Stimulated activated CD8-positive, alpha-beta memory T cell treated with anti-CD3 and anti-CD28 coated beads, Interleukin-2, amount 100 ng/mL, for 1 hour (primary cell): Measurements from ENCODE around the gene ARHGAP27.

Experiments used
- DNase-seq, 2 donors: peaks; one replicate each; pipeline ENCODE4 v3.0.0-alpha.2; 2020; ENCODE audit warnings: low read depth in 2 of 2

Gene ARHGAP27

DNA sequence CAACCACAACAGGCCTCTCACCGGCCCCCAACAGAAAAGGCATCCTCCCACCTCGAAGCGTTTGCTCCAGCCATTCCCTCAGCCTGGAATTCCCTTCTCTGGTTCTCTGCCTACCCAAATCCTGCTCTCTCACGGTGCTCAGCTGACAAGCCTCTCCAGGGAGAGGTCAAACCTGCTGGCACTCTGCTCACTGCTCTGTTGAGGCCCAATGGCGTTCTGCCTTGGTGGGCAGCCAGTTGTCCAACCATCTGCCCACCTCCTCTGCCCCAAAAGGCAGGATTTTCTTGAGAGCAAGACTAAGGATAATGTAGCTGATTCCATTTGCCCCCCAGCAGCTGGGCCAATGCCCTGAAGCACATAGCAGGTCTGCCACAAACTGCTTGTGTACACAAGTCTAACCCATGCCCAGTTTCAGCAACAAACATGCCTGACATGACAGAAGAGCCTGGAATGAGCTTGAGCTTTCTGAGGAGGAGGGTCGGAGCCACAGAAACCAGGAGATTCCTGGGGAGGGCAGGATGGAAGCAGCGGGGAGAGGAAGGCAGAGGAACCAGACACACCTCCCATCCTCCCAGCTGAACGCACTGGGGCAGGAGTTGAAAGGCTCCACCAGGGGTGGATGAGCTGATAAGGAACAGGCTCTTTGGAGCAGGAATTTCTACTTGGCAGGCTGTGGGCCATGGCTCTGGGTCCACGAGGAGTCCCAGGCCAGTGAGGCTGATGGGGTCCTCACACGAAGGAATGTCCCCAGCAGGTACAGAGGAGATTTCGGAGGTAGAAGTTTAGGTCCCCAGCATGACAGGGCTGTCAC lies 23.9 kb downstream of the ARHGAP27 start:
- no peak for DNase-seq

GRCh38 chr17:45406107-45406506 lies 26.6 kb downstream of the ARHGAP27 start:
- DNase-seq = no peak

DNA sequence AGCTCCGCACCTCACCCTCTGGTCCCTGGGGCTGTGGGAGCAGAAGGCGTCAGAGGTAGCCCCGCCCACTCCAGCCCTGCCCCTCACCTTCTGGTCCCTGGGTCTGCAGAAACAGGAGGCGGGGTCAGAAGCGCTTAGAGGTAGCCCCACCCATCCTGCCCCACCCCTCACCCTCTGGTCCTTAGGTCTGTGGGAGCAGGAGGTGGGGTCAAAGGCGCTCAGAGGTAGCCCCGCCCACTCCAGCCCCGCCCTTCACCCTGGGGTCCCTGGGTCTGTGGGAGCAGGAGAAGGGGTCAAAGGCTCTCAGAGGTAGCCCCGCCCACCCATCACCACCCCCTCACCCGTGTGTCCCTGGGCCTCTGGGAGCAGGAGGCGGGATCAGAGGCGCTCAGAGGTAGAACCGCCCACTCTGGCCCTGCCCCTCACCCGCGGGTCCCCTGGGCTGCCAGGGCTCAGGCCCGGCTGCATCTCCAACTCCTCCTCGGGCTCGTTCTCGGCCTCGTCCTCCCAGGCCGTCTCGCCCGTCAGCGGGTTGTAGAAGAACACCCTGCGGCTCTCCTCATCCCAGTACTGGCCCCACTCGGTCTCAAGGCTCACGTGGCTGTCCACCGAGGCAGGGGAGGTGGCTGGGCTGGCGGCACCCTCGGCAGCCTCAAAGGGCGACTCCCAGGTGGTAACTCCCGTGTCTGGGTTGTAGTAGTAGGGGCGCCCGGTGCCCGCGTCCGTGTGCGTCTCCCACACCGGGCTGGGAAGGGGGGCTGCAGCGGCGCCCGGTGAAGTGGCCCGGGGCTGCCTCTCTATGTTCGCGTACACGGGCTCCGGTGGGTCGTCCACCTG lies 27.2 kb downstream of the ARHGAP27 start:
- DNase-seq = no peak

DNA sequence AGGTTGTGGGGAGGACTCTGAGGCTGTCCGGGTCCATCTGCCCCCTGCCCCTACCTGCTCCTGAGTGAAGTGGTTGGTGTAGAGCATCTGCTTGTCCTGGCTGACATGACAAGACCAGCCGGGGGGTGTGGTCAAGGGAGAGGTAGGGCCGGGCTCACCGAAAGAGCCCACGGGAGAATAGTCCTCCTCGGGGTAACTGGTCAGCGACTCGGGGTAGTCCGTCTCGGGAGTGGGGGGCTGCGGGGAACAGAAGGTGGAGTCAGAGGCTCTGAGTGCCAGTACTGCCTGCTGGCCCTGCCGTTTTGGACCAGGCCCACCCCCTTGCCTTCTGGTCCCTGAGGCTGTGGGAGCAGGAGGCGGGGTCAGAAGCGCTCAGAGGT lies 27.8 kb downstream of the ARHGAP27 start:
- DNase-seq = no peak

GRCh38 chr17:45403906-45404490 lies 28.7 kb downstream of the ARHGAP27 start:
- no peak for DNase-seq

DNA sequence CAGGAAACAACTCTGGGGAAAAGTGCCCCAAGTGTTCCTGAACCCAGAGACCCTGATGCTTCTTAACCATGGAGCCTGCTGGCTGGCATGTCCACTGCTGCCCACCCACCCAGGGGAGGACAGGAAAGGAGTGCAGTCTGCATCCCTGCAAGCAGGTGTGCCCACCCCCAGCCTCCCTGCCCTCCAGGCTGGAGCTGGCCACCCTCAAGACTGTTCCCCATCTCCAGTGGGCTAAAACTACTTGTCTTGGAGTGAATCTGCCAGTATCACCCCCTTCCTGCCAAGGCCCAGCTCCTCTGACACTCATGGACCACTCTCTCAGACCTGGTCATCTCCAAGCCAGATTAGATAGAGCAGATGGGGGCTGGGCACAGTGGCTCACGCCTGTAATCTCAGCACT lies 29.8 kb downstream of the ARHGAP27 start:
- DNase-seq = no peak

DNA sequence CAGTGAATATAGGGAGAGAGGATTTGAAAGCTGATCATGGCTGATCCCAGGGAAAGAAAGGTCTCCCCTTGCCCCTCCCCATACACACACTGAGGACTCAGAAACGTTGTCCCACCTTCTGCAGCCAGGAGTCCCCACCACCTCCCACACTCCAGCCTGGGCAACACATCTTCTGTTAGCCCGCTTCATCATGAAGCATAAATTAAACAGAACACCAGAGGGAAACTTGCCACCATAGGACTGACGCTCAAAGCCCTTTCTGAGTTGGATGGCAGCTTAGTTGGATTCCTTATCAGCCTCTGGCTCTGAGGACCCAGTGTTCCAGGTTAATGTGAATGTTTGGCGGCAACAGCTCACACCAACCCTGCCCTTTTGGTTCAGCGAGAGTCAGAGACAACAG lies 33.9 kb downstream of the ARHGAP27 start:
- DNase-seq = no peak

GRCh38 chr17:45397796-45398195 lies 34.9 kb downstream of the ARHGAP27 start:
- DNase-seq = no peak

DNA sequence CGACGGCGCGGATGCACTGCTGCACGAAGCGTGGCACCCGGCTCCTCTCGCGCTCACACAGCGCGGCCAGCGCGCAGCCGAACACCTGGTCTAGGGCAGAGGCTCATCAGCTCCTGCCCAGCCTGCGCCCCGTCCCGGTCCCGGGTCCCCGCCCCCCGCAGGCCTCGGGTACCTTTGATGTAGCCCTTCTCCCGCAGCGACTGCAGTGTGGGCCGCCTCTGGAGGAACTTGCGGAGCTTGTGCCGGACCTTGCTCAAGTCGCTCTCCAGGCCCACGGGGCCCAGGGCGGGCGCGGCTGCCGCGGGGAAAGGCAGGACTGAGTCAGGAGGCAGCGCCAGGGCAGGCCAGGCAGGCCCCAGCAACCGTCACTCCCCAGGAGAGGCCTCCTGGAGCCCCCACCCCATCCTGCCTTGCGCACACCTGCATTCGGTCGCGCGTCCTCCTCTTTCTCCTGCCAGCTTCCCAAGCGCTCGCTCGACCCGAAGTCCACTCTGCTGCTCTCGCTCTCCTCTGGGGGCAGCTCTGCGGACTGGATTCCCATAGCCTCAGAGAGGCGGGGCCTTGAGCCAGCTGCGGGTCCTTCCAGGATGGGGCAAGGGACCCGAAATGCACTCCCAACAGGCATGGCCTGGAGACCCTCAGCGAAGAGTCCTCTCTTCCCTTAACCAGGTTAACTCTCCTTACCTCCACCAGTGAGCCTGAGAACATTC lies 36.0 kb downstream of the ARHGAP27 start:
- no peak for DNase-seq

DNA sequence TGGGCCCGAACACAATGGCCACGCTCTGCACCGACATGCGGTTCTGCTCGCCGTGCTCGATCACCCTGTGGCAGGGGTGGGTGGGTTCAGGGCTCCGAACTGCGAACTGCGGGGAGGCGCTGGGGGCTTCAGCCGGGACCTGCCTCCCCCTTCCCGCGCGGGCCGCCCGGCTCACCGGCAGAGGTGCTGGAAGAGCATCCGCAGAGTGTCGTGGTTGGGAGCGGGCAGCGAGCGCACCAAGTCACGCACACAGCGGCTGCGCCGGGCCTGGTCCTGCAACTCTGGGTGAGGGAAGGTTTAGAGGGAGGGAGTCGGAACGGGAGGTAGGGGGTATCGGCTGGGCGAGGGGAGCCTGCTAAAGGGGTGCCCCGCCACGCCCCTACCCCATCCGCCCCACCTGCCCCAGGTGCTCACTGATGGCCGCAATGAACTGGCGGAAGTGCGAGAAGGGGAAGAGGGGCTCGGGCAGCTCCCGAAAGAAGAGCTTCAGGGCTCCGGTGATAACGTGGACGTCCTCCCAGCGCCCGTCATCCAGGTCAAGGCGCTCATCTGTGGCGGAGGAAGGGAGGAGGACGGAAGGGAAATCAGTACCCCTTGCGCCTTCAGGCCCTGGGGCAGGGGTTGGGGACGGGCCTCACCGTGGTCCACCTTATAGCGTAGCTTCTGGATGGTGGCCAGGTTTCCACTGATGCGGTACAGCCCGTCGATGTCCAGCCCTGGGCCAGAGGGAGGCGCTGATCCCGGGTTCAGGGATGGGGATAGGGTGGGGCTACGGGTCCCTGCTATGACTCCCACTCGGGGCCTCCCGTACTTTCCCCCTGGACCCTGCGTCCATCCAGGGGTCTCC lies 36.9 kb downstream of the ARHGAP27 start:
- DNase-seq = no peak

- DNase-seq = no peak
These were observed 37.6 kb downstream of the ARHGAP27 start for GRCh38 chr17:45394913-45395568.

DNA sequence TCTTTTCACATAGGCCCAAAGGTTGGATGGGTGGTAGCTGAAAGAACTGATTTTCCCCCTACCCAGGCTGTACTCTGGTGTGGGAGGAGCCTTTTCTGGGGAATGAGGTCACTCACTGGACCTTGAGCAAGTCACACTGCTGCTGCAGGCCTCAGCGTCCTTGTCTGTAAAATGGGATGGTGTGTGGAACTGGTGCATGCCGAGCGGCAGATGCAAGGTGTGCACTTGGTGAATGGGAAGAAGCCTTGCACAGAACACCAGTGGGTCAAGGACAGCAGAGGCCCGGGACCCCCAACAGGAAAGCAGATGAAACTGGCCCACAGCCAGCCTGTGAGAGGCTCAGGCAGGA lies 38.1 kb downstream of the ARHGAP27 start:
- no peak for DNase-seq

DNA sequence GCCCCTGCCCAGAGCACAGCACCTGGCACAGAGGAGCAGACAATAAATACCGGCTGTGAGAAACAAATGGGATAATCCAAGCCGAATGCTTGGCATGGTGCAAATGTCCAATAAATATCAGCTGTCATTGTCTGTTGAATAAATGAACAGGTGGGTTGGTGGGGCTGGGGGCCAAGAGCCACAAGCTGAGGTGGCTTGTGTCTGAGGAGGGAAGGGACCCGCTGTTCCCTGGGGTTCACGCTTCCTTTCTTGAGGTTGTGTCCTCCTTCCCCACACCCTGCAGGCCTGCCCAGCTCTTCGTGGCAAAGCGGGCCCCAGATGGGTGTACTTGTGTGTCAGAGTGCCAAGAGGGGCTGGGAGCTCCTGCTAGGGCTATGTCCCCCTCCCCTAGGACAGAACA lies 38.6 kb downstream of the ARHGAP27 start:
- no peak for DNase-seq

DNA sequence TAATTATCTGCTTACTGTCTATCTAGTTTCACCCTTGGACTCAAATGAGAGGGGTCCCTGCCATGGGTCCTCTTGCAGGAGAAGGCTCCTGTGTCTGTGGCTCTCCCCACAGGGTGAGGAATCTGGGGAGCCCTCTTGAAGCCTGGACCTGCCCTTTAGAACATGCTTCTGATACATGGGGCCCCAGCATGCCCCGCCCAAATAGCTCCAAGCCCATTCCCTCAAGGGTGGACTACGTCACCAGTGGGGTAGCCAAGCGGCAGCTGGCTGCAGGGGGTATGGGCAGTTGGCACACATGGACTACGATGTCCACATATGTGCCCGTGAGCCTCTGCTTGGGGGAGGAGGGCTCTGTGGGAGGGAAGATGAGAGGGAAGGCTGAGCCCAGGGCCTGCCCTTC lies 39.3 kb downstream of the ARHGAP27 start:
- DNase-seq = no peak

- DNase-seq = no peak
These were observed 40.8 kb downstream of the ARHGAP27 start for GRCh38 chr17:45391918-45392317.

DNA sequence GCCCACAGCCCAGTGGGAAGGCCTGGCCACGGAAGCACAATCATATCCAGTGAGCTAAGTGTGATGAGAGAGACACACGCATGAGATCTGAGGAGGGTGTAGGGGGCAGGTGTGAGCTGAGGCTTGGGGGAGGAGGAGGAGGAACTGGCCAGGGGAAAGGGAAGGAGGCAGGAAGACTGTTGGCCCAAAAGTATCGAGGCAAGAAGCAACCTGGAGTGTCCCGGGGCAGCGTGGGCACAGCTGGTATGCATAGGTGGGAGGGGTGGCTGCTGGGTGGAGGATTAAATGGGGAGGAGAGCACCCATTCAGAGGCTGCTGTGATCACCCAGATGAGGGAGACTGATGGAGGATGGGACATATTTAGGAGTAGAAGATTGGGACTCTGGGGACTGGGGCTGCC lies 41.4 kb downstream of the ARHGAP27 start:
- no peak for DNase-seq

DNA sequence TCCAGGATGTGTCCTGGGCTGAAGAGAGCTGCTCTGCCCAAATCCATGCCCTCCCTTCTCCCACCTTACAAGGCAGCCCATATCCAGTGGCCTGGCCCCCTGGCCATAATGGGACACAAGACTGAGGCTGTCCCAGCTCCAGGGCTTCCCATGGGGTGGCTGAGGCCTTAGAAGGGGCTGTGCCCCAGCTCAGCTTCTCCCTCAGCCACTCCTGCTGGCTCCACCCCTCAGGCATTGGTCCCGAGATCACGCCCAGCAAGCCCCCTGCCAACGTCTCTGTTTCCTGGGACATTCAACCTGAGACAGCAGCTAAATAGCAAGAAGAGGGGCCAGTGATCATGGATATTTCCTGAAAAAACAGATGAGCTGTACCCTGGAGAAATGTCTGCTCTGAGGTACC lies 43.3 kb downstream of the ARHGAP27 start:
- DNase-seq = no peak

DNA sequence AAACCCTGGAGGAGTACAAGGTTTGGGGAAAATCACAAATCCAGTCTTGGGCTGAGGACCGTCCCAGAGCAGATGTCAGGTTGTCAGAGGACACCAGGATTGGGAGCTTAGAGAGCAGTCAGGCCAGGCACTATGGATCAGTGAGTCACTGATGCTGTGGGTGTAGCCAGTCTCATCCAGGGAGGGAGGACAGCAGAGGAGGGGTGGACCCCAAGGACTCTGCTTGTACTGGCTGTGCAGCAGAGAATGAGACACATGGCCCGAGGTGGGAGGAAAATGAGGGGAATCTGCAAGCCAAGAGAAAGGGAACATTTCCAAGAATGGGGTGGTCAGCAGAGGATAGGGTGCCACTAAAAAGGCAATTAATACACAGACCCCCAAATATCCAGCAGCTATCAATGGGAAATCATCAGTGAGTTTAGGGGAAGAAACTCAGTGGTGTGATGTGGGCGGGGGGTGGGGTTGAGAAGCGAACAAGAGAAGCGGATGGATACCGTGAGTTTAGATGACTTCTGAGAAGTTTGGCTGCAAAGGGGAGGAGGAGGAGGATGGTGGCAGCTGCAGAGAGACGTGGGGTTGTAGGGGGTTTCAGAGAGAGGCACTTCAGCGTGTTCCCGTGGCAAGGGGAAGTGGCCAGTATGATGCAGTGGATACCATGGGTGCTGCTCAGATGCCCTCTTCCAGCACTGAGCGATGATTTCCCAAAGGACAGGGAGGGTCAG lies 43.9 kb downstream of the ARHGAP27 start:
- DNase-seq = no peak

- no peak for DNase-seq
These were observed 44.9 kb downstream of the ARHGAP27 start for GRCh38 chr17:45387739-45388138.

DNA sequence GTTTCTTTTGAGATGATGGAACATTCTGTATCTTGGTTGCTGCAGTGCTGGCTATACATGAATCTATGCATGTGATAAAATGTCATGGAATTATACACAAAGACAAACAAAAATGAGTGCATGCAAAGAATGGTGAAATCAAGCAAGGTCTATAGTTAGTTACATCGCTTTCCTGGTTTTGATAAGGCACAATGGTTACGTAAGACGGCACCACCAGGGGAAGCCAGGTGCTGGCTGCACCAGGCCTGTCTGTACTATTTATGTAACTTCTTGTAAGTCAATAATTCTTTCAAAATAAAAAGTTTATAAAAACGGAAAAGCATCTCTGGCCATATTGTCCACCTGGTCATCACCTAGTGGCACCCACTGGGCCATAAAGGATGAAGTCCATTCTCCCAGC lies 46.5 kb downstream of the ARHGAP27 start:
- no peak for DNase-seq
